Measurements from ENCODE around the gene SUMF1.
A peak's percentile ranks its signal among the peaks of the same experiment; 100 is the strongest.
"Not testable (repeated sequence)": the region's sequence is repeated elsewhere in the genome, so short reads cannot be mapped to it uniquely, and the experiment has no call there.

Gene SUMF1

DNA sequence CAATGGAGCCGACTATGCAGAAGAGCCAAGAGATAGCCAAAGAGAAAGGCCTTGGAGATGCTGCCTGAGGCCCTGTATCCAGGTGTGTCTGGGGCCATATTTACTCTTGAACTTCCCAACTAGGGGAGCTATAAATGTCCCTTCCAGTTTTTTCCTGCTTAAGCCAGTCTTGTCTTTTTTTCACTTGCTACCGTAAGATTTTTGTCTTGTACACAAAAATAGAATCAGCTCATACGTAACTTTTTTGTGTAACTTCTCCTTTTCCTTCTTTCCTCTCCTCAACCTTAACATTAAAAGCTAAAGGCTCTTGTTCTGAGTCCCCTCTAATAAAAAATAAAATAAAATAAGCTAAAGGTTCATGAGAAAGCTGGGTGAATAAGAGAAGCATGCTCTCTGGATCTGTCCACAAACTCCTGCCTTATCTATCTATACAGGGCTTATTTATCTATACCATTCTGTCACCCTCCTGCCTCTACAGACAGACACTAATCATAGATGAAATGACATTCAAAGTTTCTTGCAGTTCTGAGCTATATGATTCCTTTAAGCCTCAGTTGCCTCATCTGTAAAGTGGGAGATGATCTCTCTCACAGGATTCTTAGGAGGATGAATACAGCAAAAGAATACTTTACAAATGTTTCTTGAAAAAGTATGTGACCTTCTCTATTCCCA is 4.6 kb downstream of the SUMF1 start:
- FAIRE-seq = no peak
- DNase-seq (ENCODE audit: low spot score) = no peak

DNA sequence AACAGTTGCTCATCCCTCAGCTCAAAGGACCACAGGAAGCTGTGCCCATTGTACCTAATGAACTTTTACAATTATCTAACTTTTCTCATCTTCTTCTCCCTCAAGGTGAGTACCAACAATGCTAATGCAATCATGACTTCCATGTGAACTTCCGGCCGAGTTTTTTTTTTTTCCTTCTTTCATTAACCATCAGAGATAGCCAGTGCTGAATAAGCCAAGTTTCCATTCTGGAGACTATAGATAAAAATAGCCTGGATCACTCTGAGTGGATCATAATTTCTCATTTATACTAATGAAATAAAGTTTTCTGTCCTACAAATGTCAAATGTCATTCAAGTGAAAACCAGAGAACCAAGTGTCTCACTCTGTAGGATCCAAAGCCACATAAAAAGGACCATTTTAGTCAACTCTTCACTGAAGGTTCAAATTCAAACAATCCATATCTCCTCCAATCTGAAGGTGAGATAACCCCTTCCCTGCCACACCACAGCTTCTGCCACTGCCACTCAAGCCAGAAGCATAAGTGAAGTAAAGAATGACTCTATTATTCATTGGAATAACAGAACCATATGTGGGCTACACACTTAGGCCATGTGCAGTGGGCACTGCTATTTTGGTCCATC is 5.5 kb downstream of the SUMF1 start:
- FAIRE-seq = no peak
- no peak for DNase-seq (ENCODE audit: low spot score)

DNA sequence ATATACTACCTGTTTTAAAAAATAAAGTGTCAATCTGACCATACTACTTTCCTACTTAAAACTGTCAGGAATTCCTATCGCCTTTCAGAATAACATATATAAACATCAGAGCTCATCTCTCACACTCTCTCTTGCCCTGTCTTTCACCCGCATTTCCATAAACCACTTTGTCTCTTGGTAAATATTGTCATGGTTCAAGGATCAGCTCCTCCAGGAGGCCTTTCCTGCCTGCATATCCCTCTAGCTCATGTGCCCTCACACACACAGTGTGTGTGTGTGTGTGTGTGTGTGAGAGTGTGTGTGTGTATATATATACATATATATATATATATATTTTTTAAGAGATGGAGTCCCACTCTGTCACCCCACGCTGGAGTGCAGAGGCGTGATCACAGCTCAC is 6.7 kb downstream of the SUMF1 start:
- DNase-seq (ENCODE audit: low spot score) = peak; percentile 23

DNA sequence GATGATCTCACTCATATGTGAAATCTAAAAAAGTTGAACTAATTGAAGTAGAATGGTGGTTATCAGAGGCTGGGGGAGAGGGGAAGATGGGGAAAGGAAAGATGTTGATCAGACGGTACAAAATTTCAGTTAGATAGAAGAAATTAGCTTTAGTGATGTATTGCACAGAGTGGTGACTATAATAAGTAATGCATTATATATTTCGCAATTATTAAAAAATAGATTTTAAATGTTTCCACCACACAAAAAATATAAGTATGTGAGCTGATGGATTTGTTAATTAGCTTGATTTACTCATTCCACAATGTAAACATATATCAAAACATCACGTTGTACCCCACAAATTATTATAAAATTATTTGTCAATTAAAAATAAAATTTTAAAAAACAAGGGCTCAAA is 8.1 kb downstream of the SUMF1 start:
- FAIRE-seq = no peak

More for the DNA sequence above, 6.7 kb downstream of the SUMF1 start:
- no peak for FAIRE-seq

DNA sequence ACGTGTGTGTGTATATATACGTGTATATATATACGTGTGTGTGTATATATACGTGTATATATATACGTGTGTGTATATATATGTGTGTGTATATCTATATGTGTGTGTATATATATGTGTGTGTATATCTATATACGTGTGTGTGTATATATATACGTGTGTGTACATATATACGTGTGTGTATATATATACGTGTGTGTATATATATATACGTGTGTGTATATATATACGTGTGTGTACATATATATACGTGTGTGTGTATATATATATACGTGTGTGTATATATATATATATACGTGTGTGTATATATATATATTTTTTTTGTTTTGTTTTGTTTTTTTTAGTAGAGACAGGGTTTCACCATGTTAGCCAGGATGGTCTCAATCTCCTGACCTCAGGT is 10.3 kb downstream of the SUMF1 start:
- not testable (repeated sequence) for DNase-seq (ENCODE audit: low spot score)
- peak; percentile 78 for FAIRE-seq

More for the DNA sequence above, 8.1 kb downstream of the SUMF1 start:
- no peak for DNase-seq (ENCODE audit: low spot score)

DNA sequence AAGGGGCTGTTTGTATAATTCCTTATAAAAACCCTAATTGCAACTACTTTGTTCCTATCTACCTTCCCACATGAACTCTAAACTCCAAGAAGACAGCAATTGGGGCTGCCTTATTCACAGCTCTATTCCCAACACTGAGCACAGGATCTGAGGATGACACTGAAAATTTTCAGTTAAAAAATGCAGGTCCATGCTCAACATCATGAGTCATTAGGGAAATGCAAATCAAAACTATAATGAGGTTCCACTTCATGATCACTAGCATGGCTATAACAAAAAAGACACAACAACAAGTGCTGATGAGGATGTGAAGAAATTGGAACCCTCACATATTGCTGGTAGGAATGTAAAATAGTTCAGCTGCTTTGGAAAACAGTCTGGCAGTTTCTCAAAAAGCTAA is 12.9 kb downstream of the SUMF1 start:
- no peak for FAIRE-seq
- DNase-seq (ENCODE audit: low spot score) = no peak

DNA sequence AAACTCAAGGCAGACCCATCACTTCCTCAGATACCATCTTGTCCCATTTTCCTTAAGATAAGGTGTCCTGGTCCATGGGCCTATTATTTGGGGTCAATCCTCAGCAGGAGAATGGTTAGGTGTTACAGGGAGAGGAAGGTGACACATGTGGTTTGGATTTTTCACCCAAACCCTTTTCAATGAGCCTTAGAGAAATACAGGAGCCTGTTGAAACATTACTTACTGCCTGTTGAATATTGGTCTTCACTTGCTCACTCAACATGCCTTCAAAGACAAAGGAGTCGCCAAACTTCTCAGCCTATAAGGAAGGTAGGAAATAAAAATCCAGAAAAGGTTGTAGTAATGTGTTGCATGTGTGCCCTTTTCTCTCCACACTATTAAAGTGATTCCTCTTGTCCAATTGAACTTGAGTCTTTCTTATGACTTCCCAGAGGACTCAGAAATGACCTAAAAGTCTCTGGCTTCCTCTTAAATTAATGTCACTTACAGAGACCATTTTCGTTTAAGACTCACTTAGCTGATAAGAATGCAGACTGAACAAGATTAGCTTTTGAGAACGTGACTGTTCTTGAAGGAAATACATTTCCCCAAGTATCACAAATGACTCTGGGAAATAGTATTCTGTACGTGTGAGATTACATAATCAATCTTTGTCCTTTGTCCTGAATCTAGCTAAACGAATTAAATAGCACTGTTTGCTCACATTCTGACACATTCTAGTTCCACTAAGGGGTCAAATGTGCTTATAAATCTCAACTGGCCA is 17.8 kb downstream of the SUMF1 start:
- FAIRE-seq (no peak), DNase-seq (ENCODE audit: low spot score) (no peak)

DNA sequence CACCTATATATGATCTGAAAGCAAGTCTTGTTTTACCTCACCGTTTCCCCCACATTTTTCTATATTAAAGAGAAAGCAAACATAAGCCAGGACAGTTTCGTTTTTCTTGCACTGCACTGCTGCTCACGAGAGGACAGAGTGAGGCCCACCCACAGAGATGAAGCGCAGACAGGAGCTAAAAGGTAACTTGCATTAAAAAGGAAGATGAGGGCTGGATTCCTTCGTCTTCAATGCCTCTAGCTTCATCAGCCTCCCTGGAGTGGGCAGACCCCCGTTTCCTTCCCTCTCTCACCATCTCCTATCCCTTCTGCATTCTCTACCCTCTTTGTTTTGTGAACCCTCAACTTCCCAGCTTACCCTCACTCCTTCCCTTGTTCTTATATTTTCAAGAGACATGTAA is 18.9 kb downstream of the SUMF1 start:
- FAIRE-seq (no peak), DNase-seq (ENCODE audit: low spot score) (no peak)

DNA sequence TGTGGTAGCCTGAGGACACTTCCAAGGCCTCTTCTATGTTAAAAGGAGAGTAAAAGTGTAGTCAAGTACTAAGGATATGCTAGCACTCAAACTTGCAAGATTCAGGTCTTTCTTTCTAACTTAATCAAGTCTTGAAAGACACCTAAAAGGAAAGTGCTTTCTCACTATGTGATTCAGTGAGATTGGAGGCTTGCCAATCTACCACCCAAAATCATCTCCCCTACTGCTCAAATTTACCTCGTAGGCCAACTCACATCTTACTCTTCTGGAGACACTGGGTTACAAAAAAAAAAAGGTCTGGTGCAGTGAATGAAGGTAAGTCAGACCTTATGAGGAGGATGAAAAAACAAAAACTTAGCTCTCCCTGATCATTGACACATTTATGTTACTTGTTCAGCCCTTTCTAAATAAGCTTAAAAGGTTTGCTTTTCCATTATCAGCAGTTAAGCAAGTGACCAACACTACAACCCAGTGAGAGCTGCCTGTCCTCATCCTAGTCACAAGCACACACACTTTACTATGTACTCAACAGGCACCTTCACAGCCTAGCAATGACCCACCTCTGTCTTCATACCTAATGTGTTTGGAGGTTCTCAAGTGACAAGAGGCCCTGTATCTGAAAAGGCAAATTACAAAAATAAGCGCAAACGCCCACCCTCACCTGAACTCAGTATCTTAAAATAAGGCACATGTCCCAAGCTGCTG is 19.6 kb downstream of the SUMF1 start:
- FAIRE-seq (no peak), DNase-seq (ENCODE audit: low spot score) (no peak)

DNA sequence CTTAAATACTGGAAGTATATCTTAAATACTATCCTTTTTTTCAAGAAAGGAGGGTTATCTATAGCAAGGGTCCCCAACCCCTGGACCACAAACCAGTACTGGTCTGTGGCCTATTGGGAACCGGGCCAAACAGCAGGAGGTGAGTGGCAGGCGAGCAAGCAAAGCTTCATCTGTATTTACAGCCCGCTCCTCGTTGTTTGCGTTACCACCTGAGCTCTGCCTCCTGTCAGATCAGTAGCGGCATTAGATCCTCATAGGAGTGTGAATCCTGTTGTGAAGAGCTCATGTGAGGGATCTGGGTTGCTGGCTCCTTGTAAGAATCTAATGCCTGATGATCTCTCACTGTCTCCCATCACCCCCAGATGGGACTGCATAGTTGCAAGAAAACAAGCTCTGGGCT is 26.1 kb downstream of the SUMF1 start:
- FAIRE-seq (no peak), DNase-seq (ENCODE audit: low spot score) (no peak)

DNA sequence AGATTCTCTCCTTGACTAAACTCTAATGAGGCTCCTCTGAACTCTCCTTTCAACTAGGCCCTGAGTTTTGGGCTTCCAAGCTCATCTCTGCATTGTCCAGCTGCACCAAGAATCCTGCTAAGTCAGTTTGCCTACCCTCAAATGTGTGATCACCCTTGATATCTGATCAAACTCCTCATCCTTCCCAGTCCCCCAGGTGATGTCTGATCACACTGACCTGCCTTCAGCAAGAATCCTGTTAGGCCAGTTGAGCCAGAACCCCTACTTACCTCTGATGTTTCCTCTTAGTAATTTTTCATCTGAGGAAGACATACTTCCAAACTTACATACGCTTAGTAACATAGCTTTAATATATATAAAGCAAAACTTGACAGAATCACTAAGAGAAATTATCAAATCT is 28.8 kb downstream of the SUMF1 start:
- no peak for FAIRE-seq
- no peak for DNase-seq (ENCODE audit: low spot score)

DNA sequence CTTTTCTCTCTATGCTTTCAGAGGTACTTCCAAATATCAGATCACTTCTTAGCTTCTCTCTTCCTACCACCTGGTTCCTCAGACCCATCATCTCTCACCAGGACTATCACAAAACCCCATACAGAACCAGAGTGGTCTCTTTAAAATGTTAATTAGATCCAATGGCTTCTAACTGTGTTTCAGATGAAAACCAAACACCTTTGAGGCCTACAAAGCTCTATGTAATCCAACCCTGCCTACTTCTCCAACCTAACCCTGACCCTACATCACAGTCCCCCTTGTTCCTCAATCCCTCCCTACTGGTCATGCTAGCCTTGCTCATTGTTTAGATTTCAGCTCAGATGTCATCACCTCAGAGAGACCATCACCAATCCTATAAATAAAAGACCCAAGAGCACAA is 34.8 kb downstream of the SUMF1 start:
- DNase-seq (ENCODE audit: low spot score) (no peak), FAIRE-seq (no peak)

DNA sequence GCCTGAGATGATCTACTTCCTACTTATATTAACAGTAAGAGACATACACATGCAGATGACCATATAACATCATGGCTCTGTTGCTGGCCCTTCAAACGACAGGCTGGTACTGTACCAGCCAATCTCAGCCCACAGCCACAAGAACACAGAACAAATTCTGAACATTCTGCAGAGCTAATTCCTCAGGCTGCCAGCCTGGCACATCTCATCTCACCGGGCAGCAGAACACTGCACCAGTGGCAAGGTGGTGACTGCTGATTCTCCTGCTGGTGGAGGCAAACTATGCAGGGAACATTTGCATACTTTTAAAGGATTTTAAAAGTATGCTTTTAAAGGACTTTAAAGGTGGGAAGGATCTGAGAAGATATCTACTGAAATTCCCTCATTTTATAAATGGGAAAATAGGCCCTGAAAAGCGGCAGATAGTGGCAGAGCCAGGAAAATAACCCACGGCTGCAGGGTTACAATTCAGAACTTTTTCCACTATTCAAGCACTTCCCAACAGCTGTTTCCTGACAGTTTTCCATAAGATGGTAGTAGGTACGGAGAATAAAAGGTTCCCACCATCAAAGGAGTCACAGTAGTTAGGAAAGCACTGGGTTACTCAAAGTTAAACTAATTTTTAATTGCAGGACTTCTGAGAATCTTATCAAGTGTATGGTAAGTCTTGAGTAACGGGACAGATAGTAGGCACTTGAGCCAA is 37.3 kb downstream of the SUMF1 start:
- no peak for DNase-seq (ENCODE audit: low spot score)
- FAIRE-seq = no peak

DNA sequence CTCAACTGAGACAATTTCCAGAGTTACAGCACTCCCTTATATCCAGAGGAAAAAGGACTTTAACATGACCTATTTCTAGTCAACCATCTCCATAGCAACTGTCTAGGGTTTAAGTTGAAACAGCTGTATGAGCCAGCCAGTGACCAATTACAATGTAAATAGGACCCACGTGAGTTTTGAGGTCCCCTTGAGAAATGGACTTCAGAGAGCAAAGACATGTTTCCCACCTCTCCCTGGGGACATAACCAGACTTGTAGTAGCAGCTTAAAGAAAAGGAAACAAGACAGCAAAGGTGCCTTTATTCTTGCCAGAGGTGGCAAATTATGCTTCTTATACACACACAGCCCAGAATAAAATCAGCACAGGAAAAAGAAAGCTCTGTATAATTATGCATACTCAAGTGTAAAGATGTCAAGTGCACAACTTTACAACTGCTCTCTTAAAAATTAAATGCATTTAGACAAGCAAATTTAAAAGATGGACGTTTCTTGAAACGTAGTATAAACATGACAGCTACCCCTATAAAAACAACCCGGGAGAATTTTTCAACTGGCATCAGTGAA is 40.2 kb downstream of the SUMF1 start:
- FAIRE-seq = peak; percentile 76
- DNase-seq (ENCODE audit: low spot score) = peak; percentile 88

DNA sequence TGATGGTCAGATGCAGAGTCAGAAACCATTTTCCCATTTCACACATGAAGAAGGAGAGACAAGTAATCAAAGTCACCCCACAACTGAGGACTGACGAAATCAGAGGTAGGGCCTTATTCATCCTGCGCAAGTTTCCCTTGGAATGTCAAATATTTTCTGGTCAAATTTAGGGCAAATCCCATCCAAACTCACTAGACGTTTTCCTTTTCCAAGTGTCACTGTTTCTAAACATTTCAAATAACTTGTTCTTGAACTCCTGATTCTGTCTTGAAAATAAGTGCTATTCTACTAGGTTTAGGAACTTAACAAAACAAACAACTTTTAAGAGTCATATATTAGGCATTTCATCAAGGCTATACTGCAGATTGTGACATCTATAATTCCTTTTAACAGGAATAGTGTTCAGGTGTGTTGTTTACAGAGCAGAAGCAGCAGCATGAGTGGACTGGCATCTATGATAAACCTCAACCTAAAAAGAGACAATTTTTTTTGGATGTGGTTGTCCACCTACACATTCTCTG is 40.7 kb downstream of the SUMF1 start:
- no peak for FAIRE-seq

DNA sequence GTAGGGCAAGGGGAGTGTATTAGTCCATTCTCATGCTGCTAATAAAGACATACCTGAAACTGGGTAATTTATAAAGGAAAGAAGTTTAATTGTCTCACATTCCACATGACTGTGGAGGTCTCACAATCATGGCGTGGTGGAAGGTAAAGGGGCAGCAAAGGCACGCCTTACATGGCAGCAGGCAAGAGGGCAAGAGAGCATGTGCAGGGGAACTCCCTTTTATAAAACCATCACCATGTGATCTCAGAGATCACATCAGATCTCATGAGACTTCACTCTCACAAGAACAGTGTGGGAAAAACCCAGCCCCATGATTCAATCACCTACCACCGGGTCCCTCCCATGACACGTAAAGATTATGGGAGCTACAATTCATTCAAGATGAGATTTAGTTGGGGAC is 41.4 kb downstream of the SUMF1 start:
- FAIRE-seq = no peak
- no peak for DNase-seq (ENCODE audit: low spot score)

More for the DNA sequence above, 40.7 kb downstream of the SUMF1 start:
- no peak for DNase-seq (ENCODE audit: low spot score)

DNA sequence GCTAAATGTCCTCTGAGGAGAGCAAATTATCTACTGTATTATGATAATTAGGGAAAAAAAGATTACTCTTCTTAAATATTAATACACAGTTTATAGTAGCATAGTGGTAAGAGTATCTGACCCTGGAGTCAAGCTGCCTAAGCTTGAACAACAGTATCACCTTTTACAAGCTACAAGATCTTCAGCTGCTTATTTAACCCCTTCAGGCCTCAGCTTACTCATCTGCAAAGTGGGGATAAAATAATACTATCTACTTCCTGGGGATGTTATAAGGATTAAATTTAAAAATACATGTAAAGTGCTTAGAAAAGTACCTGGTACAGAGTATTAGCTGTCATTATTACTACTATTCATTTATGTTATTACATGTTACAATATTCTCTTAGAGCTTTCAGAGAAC is 42.0 kb downstream of the SUMF1 start:
- DNase-seq (ENCODE audit: low spot score) (no peak), FAIRE-seq (no peak)

DNA sequence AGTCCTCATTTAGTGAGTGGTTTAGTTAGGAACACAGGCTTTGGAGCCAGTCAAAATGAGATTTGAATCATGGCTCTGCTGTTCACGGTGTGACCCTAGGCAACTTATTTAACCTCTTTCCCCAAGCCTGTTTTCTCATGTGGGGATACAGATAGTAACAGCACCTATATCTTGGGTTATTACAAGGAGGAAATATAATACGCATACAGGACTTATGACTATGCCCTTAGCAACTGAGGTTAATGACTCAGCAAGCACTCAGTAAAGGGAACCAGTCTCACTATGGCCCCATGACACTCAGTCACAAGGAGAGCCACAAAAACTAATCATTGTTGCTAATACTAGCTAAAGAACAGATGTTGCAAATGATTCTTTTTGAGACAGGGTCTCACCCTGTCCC is 45.9 kb downstream of the SUMF1 start:
- FAIRE-seq (peak; percentile 89), DNase-seq (ENCODE audit: low spot score) (peak; percentile 91)

DNA sequence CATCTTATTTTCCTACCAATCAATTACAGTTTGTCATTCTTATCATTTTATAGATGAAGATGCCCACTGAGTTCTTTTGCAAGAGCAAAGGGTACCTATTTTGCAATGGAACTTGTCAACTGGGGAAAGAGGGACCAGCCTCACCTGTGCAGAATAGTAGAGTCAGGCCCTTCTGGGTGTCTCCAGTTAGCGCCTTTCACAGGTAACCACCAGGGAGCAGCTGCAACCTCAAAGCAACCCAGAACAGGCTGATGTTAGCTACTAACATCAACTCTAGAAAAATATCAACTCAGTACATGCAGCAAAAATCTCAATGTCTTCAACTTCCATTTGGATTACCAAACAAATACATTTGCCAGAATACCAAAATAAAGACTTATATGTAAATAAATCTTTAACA is 47.1 kb downstream of the SUMF1 start:
- FAIRE-seq (no peak), DNase-seq (ENCODE audit: low spot score) (no peak)

DNA sequence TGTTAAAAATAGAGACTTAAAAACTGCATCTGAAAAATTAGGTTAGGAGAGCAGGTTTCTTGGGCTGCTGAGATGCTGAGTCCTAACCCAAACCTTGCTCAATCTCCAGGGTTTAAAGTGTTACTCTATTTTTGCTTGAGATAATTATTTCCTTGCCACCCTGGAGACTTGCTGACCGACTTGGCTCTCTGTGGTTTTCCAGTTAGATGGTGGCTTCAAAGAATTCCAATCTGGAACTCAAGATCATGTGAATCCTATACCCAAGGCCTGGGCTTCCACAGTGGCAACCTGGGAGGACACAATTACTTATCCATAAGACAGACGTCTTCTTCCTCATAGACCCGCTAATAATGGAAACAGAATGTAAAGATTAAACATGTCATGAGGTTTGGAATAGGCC is 47.7 kb downstream of the SUMF1 start:
- FAIRE-seq = peak; percentile 76

DNA sequence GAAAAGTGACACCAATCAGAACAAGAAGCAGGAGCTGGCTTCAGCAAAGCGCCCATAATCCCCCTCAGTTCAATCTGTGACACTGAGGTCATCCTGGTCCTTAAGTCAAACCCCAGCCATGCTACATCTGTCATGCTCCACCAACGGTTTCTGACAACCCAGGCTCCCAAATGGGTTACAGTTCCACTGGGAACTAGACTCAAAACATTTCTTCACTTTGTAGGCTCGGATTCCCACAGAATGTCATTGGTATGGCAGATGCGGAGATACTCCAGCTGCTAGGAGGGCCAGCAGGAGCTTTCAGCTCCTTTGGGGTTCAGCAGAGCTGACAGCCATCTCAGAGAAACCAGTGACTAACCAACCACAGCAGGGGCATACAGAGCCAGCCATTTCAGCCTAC is 48.9 kb downstream of the SUMF1 start:
- FAIRE-seq (no peak), DNase-seq (ENCODE audit: low spot score) (no peak)

More for the DNA sequence above, 47.7 kb downstream of the SUMF1 start:
- DNase-seq (ENCODE audit: low spot score) = peak; percentile 35

All from RCC 7860 (cell line).